ENCODE measurements around the gene SELENOW. TPM values are rescaled to one million over a fixed set of nuclear protein-coding genes. Genes with fewer than 3 reads are reported as not detected.

The SELENOW gene
- total RNA-seq, 1 experiment from 2014 or later, result 124 TPM

DNA sequence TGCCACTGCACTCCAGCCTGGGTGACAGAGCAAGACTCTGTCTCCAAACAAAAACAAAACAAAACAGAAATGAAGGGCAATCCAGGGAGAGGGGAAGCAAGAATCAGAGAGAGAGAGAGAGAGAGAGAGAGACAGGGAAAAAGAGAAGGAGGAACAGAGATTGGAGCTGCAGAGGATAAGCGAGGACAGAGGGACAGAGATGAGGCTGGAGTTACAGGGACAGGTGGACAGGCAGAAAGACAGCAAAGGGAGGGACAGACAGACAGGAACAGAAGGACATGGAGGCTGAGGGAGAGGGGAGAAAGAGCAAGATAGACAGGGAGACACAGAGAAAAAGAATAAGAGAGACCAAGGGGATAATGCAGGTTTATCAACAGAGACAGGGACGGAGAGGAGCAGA is 41.9 kb downstream of the SELENOW start:
- no peak for DNase-seq (ENCODE audit: low read depth)

DNA sequence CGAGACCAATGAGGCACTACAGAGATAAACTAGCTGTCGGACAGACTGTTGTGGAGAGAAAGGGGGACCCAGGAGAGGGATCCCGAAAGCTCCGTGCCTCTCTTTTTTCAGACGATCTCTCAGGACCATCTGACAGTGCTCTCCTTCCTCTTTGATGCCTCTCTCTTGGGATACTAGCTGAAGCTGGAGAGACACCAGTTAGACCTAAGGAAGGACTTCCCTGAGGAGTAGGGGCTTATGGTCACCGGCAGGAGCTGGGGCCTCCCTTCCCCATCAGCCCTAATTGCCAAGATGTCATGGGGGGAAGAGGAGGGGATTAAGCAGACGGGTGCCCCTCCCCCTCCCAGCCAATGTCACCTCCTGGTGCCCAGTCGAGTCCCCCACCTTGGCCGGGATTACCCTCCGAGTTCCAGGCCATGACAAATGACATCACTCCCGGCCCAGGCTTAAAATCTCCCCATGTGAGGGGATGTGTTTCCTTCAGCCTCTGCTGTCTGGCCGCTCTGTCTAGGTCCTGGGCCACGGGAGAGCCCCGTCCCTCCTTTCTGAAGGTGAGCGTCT is 43.0 kb downstream of the SELENOW start, which contains the start of gene CRX:
Gene CRX, plus strand, starts transcription at position 478 of the 561 bp plus-strand sequence. CDS start 12,507 bp downstream, outside the sequence.
- DNase-seq (ENCODE audit: low read depth), result no peak

DNA sequence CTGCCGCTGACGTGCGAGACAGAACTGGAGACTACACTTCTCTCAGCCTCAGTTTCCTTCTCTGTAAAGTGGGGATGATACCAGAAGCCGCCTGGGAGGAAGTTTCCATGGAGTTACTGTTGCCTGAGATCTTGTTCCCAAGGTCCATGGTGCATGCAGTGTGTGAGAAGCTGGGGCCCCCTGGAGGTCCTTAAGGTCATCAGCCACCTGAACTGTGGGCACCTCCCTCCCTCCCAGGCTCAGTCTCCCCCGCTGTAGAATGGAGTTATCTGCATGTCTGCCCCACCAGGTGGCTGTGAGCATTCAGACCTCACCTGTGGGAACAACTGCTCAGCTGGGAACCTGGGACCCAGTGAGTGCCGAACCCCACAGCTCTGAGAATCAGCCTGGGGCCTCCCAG is 45.9 kb downstream of the SELENOW start:
- no peak for DNase-seq (ENCODE audit: low read depth)

DNA sequence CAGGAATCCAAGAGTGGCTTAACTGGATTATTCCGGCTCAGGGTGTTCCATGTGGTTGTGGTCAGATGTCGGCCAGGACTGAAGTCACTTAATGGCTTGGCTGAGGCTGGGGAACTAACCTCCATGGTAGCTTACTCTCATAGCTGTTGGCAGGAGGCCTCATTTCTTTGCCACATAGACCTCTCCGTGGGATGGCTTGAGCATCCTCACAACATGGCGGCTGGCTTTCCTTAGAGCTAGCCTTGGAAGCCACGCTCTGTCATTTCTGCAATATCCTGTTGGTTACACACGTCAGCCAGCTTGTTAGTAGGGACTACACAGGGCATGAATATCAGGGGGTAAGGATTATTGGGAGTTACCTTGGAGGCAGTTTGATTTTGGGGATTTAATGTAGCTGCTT is 48.3 kb downstream of the SELENOW start:
- DNase-seq (ENCODE audit: low read depth), result no peak

DNA sequence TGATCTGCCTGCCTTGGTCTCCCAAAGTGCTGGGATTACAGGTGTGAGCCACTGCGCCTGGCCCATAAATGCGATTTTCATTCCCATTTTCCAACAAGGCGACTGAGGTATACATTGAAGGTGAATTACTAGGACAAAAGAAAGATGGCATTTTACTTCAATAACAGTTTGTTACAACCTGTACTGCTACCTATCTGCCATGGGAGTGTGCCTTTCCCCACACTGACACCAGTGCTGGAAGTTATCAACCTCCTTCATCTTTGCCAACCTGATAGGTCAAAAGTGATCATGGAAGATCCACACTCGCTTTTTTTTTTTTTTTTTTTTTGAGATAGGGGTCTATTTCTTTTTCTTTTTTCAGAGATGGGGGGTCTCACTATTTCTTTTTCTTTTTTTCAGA is 54.2 kb downstream of the SELENOW start:
- no peak for DNase-seq (ENCODE audit: low read depth)

Small RNA genes lying within 50 kb of the gene (small RNA-seq; reads per million reads assigned to genes)
- gene AC008745.1, result not detected
- gene SNORD23, result not detected

Other genes starting within 250 kb of the SELENOW start
- not detected in 2 replicates for gene ZNF541, start 205.6 kb upstream of the SELENOW start, total RNA-seq (2014; rRNA removed; shearing (Covaris generic))
- gene BICRA, start 169.6 kb upstream of the SELENOW start, total RNA-seq (2014; rRNA removed; shearing (Covaris generic)), result 0.68 and 2.3 TPM in 2 replicates
- 28.4 and 36.2 TPM in 2 replicates for gene EHD2, start 65.3 kb upstream of the SELENOW start, total RNA-seq (2014; rRNA removed; shearing (Covaris generic))
- 87.2 and 111 TPM in 2 replicates for gene NOP53, start 33.2 kb upstream of the SELENOW start, total RNA-seq (2014; rRNA removed; shearing (Covaris generic))
- gene TPRX1, start 25.8 kb downstream of the SELENOW start, total RNA-seq (2014; rRNA removed; shearing (Covaris generic)), result not detected in 2 replicates
- gene CRX, start 43.2 kb downstream of the SELENOW start, total RNA-seq (2014; rRNA removed; shearing (Covaris generic)), result not detected in 2 replicates
- gene TPRX2, start 80.5 kb downstream of the SELENOW start, total RNA-seq (2014; rRNA removed; shearing (Covaris generic)), result not detected in 2 replicates
- gene SULT2A1, start 107.6 kb downstream of the SELENOW start, total RNA-seq (2014; rRNA removed; shearing (Covaris generic)), result not detected in 2 replicates
- gene BSPH1, start 213.5 kb downstream of the SELENOW start, total RNA-seq (2014; rRNA removed; shearing (Covaris generic)), result not detected in 2 replicates
- gene ELSPBP1, start 215.9 kb downstream of the SELENOW start, total RNA-seq (2014; rRNA removed; shearing (Covaris generic)), result not detected in 2 replicates